Left cardiac atrium (tissue), 4 donors: Measurements from ENCODE around the gene KCNMA1. TPM values are rescaled to one million over a fixed set of nuclear protein-coding genes. Genes with fewer than 3 reads are reported as not detected.

Source experiments
- ATAC-seq, 2 donors: fragments of 200-7000 bp; cut with Tn5 transposase; one replicate each; pipeline ENCODE4 v1.9.1; 2020; ENCODE audit warnings: mild to moderate bottlenecking in 2 of 2, moderate library complexity in 2 of 2
- DNase-seq: peaks from one replicate; pipeline ENCODE4 v3.0.0-alpha.2; 2020
- intact Hi-C, 2 donors: fragments of 100-400 bp; cut with DNase I; formaldehyde crosslinking; loops; one replicate each; pipeline versions ENCODE4 v1.14.1 to v1.15.1; 2022 to 2023
- total RNA-seq, 2 donors: library from RNA; stranded (reverse); fragmentation: NEBNext Ultra II Directional; extraction: Animal tissue kit (Norgen Biotek cat#: 25700); gene quantifications; one replicate each; pipeline ENCODE4 v1.2.1, GENCODE V29; 2021
- donor health status: DM: no; HTN: yes; CAD: no.
- donor health status: DM: no; HTN: yes; CAD: no; lungs with severe emphysema.
- donor health status: DM: yes; HTN: yes; CAD: no.
- donor health status: Dilated cardiomyopathy.

Gene KCNMA1
- total RNA-seq, 2 donors from 2014 or later, result 4.1 to 5.3 TPM

GRCh38 chr10:77486517-77486916 lies 151.1 kb downstream of the KCNMA1 start:
- intact Hi-C loops, result no loop called here
- ATAC-seq (no peak), DNase-seq (no peak)

DNA sequence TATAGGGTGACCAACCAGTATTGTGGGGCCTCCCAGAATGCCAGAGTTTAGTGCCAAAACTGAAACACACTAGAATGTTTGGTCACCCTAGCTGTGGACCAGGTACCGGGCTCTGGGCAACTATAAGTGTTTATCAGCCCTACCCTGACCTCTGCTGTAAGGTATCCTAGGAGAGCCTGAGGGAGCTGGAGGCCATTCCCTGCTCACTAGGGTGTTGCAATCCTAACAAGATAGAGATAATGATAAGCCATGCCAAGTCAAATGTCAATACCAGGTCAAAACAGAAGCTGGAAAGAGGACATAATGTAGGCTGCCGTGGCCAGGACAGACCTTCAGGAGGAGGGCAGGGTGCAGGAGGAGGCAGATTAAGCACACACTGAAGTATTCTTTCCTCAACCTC lies 151.8 kb downstream of the KCNMA1 start:
- DNase-seq, result no peak
- intact Hi-C loops, result no loop called here
- no peak for ATAC-seq

DNA sequence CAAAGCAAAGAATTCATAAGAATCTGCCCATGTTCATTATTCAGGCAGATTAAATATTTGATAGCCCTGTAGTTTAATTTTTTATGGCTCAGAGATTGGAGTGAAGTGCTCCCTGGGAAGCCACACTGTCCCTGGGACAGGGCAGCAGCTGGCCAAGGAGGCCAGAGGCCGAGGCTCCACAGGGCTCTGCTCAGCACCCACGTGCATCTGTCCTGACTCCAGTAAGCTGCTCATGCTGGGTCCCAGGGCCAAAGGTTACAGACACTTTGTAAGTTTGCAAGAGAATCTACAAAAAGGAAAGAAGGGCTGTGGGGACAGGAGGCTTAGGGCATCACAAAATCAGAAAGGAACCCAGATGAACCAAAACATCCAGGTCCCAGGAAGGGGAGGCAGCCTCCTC lies 155.5 kb downstream of the KCNMA1 start:
- ATAC-seq, result peak in 1 of 2 donors; percentile 90
- intact Hi-C loops, result no loop called here
- DNase-seq, result no peak

DNA sequence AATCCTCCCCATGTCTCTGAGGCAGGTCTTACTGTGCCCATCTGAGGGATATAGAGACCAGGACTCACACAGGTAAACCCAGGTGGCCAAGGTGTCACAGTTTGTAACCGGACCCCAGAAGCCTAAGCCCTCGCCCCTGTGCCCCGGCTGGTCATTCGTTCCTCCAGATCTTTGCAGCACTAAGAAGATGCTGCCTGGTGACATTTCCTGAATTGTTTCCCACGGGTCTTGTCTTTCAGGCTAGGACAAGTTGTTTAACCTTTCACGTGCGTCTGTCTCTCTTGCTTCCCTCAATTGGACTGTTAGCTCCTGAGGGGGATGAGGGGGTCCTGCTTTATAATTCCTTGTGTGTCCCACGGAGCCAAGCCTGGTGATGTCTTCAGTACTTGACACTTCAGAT lies 158.0 kb downstream of the KCNMA1 start:
- intact Hi-C loops, result no loop called here
- ATAC-seq (no peak), DNase-seq (no peak)

- ATAC-seq (no peak), DNase-seq (no peak)
- intact Hi-C loops, result no loop called here
These were observed 158.6 kb downstream of the KCNMA1 start for GRCh38 chr10:77478962-77479359.

DNA sequence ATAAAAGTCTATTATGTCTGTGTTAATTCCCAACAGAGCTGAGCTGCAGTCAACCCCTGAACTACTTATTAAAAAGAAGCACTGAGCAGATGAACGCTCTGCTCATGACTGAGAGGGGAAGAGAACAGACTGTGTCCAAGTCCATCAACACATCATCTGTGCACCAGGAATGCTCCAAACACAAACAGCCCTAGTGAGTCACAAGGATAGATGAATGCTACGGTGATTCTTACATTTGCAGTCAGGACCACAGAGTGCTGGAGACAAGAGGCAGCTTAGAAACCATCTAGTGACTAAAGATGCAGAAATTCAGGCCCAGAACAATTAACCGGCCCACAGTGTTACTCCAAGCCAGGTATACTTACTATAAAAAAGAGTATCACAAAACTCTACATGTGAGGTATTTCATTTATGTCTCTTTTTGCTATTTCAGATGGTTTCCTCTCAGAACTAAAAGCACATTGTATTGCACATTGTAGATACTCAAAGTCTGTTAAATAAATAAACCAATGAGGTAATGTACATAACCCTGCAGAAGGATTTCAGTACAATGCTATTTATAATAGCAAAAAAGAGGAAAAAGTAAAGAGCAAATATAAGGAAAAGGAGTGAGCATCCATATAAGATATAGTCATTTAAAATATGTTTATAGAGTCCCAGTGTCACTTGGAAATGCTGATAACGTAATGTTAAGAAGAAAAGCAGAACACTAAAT lies 159.2 kb downstream of the KCNMA1 start:
- ATAC-seq (no peak), DNase-seq (no peak)
- intact Hi-C loops, result no loop called here

GRCh38 chr10:77475522-77475921 lies 162.1 kb downstream of the KCNMA1 start:
- no peak for ATAC-seq
- intact Hi-C loops, result no loop called here
- no peak for DNase-seq

DNA sequence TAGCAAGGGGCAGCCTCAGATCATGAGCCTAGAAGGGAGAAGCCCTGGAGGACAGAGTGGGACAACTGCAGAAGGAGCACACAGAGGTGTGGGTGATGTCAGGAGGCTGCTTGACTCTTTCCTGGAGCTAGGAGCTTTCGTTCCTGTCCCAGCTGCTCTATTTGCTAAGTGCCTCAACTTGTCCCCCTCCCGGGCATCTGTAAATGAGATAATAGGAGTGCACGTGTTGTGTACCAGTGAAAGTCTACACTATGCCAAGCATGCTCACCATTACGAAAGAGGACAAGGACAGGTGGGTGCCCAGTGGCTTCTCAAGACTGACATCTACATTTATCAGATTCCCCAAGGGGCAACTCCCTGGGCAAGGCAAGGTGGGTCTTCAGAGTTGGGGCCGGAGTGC lies 162.7 kb downstream of the KCNMA1 start:
- DNase-seq, result no peak
- no peak for ATAC-seq
- intact Hi-C loops, result no loop called here

DNA sequence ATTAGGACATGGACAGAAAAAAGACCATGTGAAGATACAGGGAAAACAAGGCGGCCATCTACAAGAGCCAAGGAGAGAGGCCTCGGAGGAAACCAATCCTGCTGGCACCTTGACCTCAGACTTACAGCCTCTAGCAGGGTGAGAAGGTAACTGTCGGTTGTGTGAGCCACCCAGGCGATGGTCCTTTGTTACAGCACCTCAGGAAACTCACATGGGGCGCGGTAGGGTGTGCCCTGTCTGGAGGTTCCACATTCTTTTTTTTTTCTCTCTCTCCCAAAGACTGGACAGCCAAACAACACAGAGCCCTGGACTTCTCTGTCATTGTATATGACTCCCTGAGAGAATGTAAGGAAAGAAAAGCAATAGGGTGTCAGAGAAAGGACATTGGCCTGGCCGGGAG lies 163.2 kb downstream of the KCNMA1 start:
- intact Hi-C loops, result no loop called here
- no peak for DNase-seq
- ATAC-seq, result no peak

DNA sequence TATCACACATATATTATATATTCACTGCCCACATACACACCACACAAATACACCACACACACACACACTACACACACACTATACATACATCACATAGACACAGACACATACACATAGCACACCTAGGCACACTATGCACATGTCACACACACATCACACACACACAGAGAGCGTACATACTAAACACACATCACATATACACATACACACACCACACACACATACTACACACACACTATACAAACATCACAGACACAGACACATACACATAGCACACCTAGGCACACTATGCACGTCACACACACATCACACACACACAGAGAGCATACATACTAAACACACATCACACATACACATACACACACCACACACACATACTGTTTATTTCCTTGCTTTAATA lies 165.5 kb downstream of the KCNMA1 start:
- ATAC-seq (no peak), DNase-seq (no peak)
- intact Hi-C loops, result no loop called here

DNA sequence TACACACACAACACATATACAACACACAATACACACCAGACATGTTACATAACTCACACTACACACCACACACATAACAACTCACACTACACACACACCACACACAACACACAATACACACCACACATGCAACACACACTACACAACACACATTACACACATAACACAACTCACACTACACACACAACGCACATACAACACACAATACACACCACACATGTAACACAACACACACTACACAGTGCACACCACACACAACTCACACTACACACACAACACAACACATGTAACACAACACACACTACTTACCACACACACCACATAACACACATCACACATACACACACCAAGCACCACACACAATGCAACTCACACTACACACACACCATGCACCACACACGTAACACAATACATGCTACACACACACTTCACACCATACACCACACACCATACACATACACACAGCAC lies 166.5 kb downstream of the KCNMA1 start:
- intact Hi-C loops, result no loop called here
- no peak for ATAC-seq
- DNase-seq, result no peak

- DNase-seq, result no peak
- no peak for ATAC-seq
- intact Hi-C loops, result no loop called here
These were observed 170.1 kb downstream of the KCNMA1 start for GRCh38 chr10:77467422-77467963.

- intact Hi-C loops, result no loop called here
- ATAC-seq, result no peak
These were observed 173.5 kb downstream of the KCNMA1 start for GRCh38 chr10:77463967-77464745.

DNA sequence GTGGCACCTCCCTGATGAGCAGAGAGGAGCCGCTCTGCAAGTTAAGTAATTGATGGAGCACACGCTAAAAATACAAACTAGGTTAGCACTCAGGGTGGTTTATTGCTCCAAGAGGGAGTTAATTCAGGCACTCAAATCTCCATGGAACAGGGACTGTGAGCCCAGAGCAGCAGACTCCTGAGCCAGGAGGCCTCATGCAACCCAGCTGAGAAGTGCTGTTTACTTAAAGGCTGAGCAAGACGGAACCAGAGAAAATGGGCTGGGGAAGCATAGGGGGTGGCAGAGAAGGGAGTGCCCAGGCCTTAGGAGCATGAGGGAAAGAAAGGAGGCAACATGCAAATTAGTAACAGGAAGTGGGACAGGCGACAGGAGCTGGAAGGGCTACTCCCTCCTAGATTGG lies 174.1 kb downstream of the KCNMA1 start:
- DNase-seq, result no peak
- peak in 1 of 2 donors; percentile 30 for ATAC-seq
- intact Hi-C loops, result no loop called here

More at GRCh38 chr10:77463967-77464745, 173.5 kb downstream of the KCNMA1 start:
- no peak for DNase-seq

DNA sequence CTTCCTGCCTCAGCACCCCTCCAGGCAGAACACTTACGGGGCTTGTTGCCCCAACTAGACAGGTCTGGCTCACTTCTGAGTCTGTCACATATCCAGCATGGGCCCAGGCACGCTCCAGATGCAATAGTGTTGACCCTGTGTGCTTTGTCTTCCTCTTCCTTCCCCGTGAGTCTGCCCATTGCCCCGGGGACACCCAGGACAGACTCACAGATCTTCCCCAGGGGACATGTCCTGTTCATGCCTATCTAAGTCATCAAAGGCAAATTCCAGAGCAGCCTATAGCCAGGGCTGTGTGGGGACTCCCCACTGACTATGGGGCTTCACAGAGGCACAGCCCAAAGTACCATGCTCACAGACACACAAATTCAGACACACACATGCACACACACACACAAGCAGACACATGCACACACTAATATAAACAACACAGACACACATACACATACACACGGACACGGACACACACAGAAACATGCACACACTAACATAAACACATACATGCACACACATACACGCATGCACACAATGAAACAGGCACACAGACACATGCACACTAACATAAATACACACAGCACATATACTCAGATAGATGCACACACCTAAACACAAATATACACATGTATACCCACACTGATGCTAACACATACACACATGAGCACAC lies 175.8 kb downstream of the KCNMA1 start:
- intact Hi-C loops, result no loop called here
- DNase-seq (no peak), ATAC-seq (no peak)

DNA sequence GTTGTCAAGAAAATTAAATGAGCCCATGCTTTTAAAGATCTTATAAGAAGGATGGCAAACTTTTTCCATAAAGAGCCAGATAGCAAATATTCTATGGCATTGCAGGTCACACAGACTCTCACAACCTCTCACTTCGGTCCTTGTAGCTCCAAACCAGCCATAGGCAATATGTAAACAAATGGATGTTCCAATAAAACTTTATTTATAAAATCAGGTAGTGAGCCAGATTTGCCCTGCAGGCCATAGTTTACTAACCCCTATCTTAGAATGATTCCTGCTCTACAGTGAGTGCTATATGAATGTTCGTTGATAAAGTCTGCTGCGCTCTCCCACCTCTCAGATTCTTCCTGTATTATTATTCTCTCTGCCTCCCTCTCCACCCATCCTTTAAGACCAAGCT lies 177.7 kb downstream of the KCNMA1 start:
- ATAC-seq (no peak), DNase-seq (no peak)
- intact Hi-C loops, result no loop called here

DNA sequence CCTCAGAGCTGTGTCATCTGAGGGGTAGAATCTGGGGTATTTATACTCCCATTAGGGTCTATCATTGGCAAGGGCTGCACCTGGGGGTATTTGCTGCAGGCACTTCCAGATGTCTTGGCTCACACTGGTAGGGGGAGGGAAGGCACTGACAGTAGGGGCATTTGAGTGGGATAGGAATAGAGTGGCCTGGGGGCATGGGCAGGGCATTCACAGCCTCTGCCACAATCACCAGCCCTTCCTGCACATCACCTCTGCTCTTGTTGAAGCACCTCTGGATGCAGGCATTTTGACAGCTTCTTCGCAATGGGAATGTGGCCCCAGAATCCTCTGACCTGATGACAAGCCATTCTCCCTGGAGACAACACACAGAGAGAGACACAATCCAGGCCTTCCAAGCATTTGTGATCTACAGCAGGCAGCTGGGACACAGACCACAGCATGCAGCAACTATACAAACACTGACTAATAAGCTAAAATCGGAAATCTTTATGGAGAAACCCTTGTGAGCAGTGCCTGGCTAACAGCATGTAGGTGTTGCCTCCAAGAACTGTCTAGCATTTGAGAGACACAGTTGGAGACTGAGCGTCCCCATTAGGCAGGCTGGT lies 178.5 kb downstream of the KCNMA1 start:
- no peak for DNase-seq
- no peak for ATAC-seq
- intact Hi-C loops, result no loop called here

- intact Hi-C loops, result no loop called here
- ATAC-seq, result no peak
- no peak for DNase-seq
These were observed 179.9 kb downstream of the KCNMA1 start for GRCh38 chr10:77457721-77458120.

DNA sequence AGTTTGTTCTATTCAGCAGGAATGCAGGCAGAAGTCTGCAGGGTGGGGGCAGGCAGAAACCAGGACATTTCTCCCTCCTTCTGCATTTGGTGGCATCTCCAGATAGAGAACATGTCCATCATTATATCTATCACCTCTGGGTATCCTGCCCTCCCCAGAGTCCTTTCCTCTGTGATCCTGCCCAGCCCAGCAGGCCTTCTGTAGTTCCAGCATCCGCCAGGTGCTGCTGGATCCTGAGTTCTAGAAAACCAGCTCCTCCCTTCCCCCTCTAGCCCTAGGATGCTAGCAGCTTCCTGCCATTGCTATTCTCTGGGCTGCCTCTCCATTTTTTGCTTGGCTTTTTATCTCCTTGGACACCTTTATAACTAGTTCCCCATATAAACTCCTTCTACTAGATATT lies 180.3 kb downstream of the KCNMA1 start:
- no peak for ATAC-seq
- no peak for DNase-seq
- intact Hi-C loops, result no loop called here

- intact Hi-C loops, result no loop called here
- DNase-seq (no peak), ATAC-seq (no peak)
These were observed 181.2 kb downstream of the KCNMA1 start for GRCh38 chr10:77456414-77456813.
